Measurements from ENCODE around the gene SERINC2.

Gene SERINC2

DNA sequence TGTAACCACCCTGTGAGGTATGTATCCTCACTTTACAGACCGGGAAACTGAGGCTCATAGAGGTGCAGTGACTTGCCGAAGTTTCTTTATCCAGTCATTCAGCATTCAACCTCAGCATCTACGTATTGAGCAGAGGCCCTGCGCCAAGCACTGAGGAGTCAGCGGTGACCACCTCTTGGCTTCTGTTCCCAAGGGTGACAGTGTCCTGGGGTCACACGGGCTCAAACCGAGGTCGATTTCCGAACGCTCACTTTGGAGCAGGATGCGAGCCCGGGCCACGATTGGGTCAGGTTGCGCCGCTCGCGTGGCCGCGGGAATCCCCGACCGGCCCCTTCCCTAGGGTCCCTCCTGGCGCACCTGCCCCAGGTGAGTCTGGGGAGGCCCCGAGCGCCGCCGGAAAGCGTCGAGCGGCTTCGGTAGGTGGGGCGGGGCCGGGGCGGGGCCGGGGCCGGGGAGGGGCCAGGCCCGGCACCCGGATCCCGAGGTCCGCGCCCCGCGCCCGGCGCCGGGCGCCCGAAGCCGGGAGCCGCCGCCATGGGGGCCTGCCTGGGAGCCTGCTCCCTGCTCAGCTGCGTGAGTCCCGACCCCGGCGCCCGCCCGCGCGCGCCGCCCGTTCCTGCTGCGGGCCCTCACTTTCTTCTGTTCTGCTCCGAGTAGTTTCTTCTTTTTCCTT, at the start of gene SERINC2:
Gene SERINC2, plus strand, starts transcription at position 482 of the 673 bp plus-strand sequence. Its CDS starts 53 bp downstream, at position 535.
- TF ChIP-seq CTBP1 (IDR thresholded peaks at IDR 0.05; ENCODE audit: borderline replicate concordance) (no peak), NFRKB (IDR thresholded peaks at IDR 0.05) (no peak), HDGF (IDR thresholded peaks at IDR 0.05; ENCODE audit: borderline replicate concordance) (no peak), ELF4 (IDR thresholded peaks at IDR 0.05) (no peak), ARNT (IDR thresholded peaks at IDR 0.05) (no peak), SP1 (IDR thresholded peaks at IDR 0.05) (no peak), LEF1 (IDR thresholded peaks at IDR 0.05; ENCODE audit: borderline replicate concordance) (no peak)
- TF ChIP-seq, protein P1, sequence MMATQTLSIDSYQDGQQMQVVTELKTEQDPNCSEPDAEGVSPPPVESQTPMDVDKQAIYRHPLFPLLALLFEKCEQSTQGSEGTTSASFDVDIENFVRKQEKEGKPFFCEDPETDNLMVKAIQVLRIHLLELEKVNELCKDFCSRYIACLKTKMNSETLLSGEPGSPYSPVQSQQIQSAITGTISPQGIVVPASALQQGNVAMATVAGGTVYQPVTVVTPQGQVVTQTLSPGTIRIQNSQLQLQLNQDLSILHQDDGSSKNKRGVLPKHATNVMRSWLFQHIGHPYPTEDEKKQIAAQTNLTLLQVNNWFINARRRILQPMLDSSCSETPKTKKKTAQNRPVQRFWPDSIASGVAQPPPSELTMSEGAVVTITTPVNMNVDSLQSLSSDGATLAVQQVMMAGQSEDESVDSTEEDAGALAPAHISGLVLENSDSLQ (IDR thresholded peaks at IDR 0.05), result no peak
- ChIA-PET CTCF (interaction anchor here (0.6 kb wide), 1 partner anchor 84 kb away, joined by 3 read pairs; no protein-coding TSS in a partner anchor), POLR2A (interaction anchor here (0.9 kb wide), 1 partner anchor 18 kb away, joined by 3 read pairs; no protein-coding TSS in a partner anchor)
- peak; percentile 81 for DNase-seq (ENCODE audit: extremely low spot score)

DNA sequence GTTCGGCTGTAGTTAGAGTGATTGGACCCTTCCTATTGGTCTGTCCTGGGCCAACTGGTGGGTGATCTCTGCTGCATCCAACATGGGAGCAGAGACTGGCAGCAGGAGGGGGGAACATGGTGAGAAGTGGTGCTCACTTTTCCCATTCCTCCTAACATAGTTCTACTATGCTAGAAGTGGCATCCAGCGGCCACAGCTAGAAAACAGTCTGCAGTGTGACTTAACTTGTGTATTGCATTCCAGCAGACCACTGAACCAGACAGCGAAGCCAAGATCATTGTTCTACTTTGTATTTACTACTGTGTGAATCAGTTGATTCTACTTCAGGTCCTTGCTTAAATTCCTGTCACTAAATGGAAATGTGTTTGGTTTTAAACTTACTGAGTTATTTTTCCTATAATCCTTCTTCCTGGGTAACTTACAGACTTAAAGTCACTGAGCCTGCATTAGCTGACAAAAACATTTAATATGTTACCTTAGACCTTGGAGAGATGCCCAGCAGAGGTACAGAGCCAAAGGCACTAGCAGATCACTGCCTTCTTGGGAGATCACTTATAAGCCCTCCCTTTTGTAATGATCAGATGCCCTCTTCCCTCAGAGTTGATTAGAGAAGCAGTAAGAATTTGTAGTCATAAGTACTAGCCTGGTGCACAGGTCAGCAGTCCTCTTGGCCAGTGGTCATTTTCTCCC, 48.3 kb upstream of the SERINC2 start:
- CTCF ChIA-PET, result no interaction called here
- POLR2A ChIA-PET, result interaction anchor here (1.3 kb wide), 1 partner anchor 8 kb away, joined by 3 read pairs; the partner anchor contains the start of gene FABP3
- TF ChIP-seq HDGF (IDR thresholded peaks at IDR 0.05; ENCODE audit: borderline replicate concordance) (no peak), ZNF384 (IDR thresholded peaks at IDR 0.05) (no peak), L3MBTL2 (conservative IDR thresholded peaks at IDR 0.05) (no peak), NFRKB (IDR thresholded peaks at IDR 0.05) (no peak), BHLHE40 (IDR thresholded peaks at IDR 0.05; ENCODE audit: borderline replicate concordance) (no peak)
- no peak for DNase-seq (ENCODE audit: extremely low spot score)

DNA sequence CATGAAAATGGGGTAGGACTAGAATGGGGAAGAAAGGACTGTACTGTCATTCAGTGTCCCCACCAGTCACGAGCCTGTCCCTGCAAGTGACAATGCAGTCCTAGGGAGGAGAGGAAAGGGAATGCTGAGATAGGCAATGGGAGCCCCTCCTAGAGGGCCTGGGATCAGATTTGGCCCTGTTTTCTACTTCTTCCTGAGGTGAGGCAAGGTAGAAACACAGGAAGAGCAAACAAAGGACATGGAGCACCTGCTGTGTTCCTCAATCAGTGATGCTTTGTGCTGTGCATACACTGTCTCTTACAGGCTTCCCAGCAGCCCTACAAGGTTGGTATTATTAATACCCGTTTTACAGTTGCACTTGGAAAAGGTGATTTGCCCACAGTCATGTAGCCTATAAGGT, 46.2 kb upstream of the SERINC2 start:
- ChIA-PET CTCF (no interaction called here), POLR2A (no interaction called here)
- TF ChIP-seq HDGF (IDR thresholded peaks at IDR 0.05; ENCODE audit: borderline replicate concordance) (no peak), BHLHE40 (IDR thresholded peaks at IDR 0.05; ENCODE audit: borderline replicate concordance) (no peak), LEF1 (IDR thresholded peaks at IDR 0.05; ENCODE audit: borderline replicate concordance) (no peak)
- DNase-seq (ENCODE audit: extremely low spot score), result no peak

DNA sequence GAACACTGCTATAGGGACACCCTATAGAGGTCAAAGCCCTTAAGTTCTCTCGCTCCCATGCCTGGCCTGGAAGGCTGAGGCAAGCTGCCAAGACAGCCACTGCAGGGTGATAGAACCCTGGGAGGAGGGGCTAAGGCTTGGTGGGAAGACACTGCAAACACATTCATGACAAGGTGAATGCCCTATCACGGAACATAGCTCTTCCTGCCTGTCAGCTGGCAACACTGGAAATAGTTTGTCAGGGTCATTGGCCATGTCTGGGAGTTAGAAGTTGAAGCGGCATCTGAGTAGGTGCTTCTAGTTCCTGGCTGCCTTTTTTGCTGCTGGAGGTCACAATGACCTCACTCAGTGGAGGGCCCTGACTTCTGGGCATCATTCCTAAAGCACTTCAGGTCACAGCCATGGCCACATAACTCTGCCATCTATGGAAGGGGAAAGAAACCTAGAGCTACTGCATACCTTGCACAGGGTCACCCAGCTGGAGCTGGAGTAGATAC, 44.4 kb upstream of the SERINC2 start:
- POLR2A ChIA-PET, result no interaction called here
- TF ChIP-seq CTBP1 (IDR thresholded peaks at IDR 0.05; ENCODE audit: borderline replicate concordance) (no peak), FOXK2 (IDR thresholded peaks at IDR 0.05) (no peak), HDGF (IDR thresholded peaks at IDR 0.05; ENCODE audit: borderline replicate concordance) (no peak), ZNF384 (IDR thresholded peaks at IDR 0.05) (no peak), ELF4 (IDR thresholded peaks at IDR 0.05) (no peak), L3MBTL2 (conservative IDR thresholded peaks at IDR 0.05) (no peak), SP1 (IDR thresholded peaks at IDR 0.05) (no peak), LEF1 (IDR thresholded peaks at IDR 0.05; ENCODE audit: borderline replicate concordance) (no peak), ARNT (IDR thresholded peaks at IDR 0.05) (no peak), SUZ12 (IDR thresholded peaks at IDR 0.05) (no peak), BHLHE40 (IDR thresholded peaks at IDR 0.05; ENCODE audit: borderline replicate concordance) (no peak), FOXA1 (IDR thresholded peaks at IDR 0.05) (no peak), NFRKB (IDR thresholded peaks at IDR 0.05) (no peak), TARDBP (IDR thresholded peaks at IDR 0.05) (no peak), FOXM1 (IDR thresholded peaks at IDR 0.05; ENCODE audit: borderline replicate concordance) (no peak)
- TF ChIP-seq, protein P1 (IDR thresholded peaks at IDR 0.05), result no peak
- CTCF ChIA-PET, result no interaction called here
- DNase-seq (ENCODE audit: extremely low spot score), result no peak

DNA sequence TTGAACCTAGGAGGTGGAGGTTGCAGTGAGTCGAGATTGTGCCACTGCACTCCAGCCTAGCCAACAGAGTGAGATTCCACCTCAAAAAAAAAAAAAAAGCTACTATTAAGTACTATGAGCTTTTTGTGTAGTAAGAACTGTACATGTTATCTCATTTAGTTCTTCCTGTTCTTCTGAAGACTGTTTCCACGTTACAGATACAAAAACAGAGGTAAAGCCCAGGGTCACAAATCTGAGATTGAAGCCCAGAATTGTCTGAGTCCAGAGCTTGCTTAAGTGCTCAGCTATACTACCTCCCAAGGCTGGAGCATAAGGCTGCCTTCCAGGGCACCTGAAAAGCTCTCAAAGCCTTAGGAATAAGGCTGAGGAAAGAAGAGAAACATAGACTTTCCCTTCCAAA, 43.0 kb upstream of the SERINC2 start:
- TF ChIP-seq BHLHE40 (IDR thresholded peaks at IDR 0.05; ENCODE audit: borderline replicate concordance) (no peak), FOXK2 (IDR thresholded peaks at IDR 0.05) (no peak), ARNT (IDR thresholded peaks at IDR 0.05) (no peak), L3MBTL2 (conservative IDR thresholded peaks at IDR 0.05) (no peak)
- CTCF ChIA-PET, result interaction anchor here (0.6 to 1.5 kb wide), 2 partner anchors 18 to 186 kb away, joined by 3 to 6 read pairs; no protein-coding TSS in a partner anchor
- no peak for DNase-seq (ENCODE audit: extremely low spot score)
- POLR2A ChIA-PET, result no interaction called here

DNA sequence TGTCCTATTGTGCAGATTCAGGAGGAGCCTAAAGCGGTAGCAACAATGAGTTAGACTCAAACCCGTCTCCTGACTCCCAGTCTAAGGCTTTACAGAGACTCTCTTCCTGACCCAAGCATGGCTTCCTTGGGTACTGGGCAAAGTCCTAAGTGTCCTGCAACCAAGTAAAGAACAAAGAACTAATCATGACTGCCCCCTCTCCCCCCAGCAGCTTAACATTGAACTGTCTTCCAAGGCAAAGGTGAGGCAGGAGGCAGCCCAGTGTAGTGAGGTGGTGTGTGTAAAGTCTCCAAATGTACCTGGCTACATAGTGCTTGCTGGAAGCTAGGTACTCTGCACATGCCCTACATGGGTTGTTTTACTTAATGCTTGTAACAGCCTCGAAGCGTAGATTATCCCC, 42.4 kb upstream of the SERINC2 start:
- ChIA-PET CTCF (interaction anchor here (0.6 to 1.5 kb wide), 2 partner anchors 18 to 187 kb away, joined by 3 to 6 read pairs; no protein-coding TSS in a partner anchor), POLR2A (no interaction called here)
- no peak for DNase-seq (ENCODE audit: extremely low spot score)
- TF ChIP-seq ELF4 (IDR thresholded peaks at IDR 0.05) (no peak), L3MBTL2 (conservative IDR thresholded peaks at IDR 0.05) (no peak), LEF1 (IDR thresholded peaks at IDR 0.05; ENCODE audit: borderline replicate concordance) (no peak), FOXM1 (IDR thresholded peaks at IDR 0.05; ENCODE audit: borderline replicate concordance) (no peak), SP1 (IDR thresholded peaks at IDR 0.05) (no peak), CTBP1 (IDR thresholded peaks at IDR 0.05; ENCODE audit: borderline replicate concordance) (no peak), ARNT (IDR thresholded peaks at IDR 0.05) (no peak), BHLHE40 (IDR thresholded peaks at IDR 0.05; ENCODE audit: borderline replicate concordance) (no peak), TARDBP (IDR thresholded peaks at IDR 0.05) (no peak), FOXK2 (IDR thresholded peaks at IDR 0.05) (no peak), ZNF384 (IDR thresholded peaks at IDR 0.05) (no peak), SUZ12 (IDR thresholded peaks at IDR 0.05) (no peak), FOXA1 (IDR thresholded peaks at IDR 0.05) (no peak), HDGF (IDR thresholded peaks at IDR 0.05; ENCODE audit: borderline replicate concordance) (no peak)
- TF ChIP-seq, protein P1 (IDR thresholded peaks at IDR 0.05), result no peak
